Esophagus muscularis mucosa (tissue), 4 donors: ENCODE measurements around the gene D2HGDH. TPM values are rescaled to one million over a fixed set of nuclear protein-coding genes. Genes with fewer than 3 reads are reported as not detected.
A peak's percentile ranks its signal among the peaks of the same experiment; 100 is the strongest.

Experiments
- DNase-seq: peaks from one replicate; pipeline ENCODE4 v3.0.0-alpha.2; 2017; ENCODE audit errors: extremely low spot score
- H3K27ac ChIP-seq, 4 donors: fragments of 200-600 bp; sonication (generic); replicated peaks in 1 of 4; 1 replicate in 3 of 4; 2 replicates in 1 of 4; pipeline ENCODE4 v1.5.1; 2016 to 2019; ENCODE audit warnings: mild to moderate bottlenecking in 1 of 4
- H3K27me3 ChIP-seq, 4 donors: fragments of 200-600 bp; sonication (generic); one replicate each; pipeline versions ENCODE4 v1.5.1 to v1.6.0; 2016 to 2019
- H3K36me3 ChIP-seq, 4 donors: fragments of 200-600 bp; sonication (generic); one replicate each; pipeline ENCODE4 v1.5.1; 2016 to 2019
- H3K4me1 ChIP-seq, 4 donors: fragments of 200-600 bp; sonication (generic); one replicate each; pipeline ENCODE4 v1.5.1; 2016 to 2019
- H3K4me3 ChIP-seq, 4 donors: fragments of 200-600 bp; sonication (generic); 1 replicate in 2 of 4; 2 replicates in 2 of 4; pipeline ENCODE4 v1.5.1; 2016 to 2019; ENCODE audit warnings: mild to moderate bottlenecking in 4 of 4, moderate library complexity in 1 of 4
- H3K9me3 ChIP-seq, 4 donors: fragments of 200-600 bp; sonication (generic); 1 replicate in 3 of 4; 2 replicates in 1 of 4; pipeline ENCODE4 v1.5.1; 2016 to 2019
- CTCF ChIP-seq, 3 experiments: fragments of 200-600 bp in 2 of 3; fragments of 450-650 bp in 1 of 3; sonication (generic) in 2 of 3; IDR thresholded peaks; one replicate each; pipeline ENCODE4 v1.5.1; 2017 to 2019; ENCODE audit warnings: antibody characterized with exemption in 3 of 3, mild to moderate bottlenecking in 2 of 3, moderate library complexity in 1 of 3
- EP300 ChIP-seq: sonication (generic); formaldehyde crosslinking; IDR thresholded peaks from one replicate; pipeline ENCODE4 v1.6.1; 2017; ENCODE audit warnings: antibody characterized with exemption
- POLR2A ChIP-seq: fragments of 450-650 bp; IDR thresholded peaks from one replicate; pipeline ENCODE4 v1.6.1; 2017; ENCODE audit warnings: antibody characterized with exemption, moderate library complexity, mild to moderate bottlenecking, low read depth
- POLR2AphosphoS5 ChIP-seq, 2 donors: sonication (generic); formaldehyde crosslinking; IDR thresholded peaks; one replicate each; pipeline ENCODE4 v1.6.1; 2017; ENCODE audit warnings: antibody characterized with exemption in 2 of 2
- WGBS: methylation state at CpG from one replicate; pipeline ENCODE4 v1.1.5; 2018; 5-methylcytosine and 5-hydroxymethylcytosine counted together
- intact Hi-C: fragments of 100-400 bp; cut with DNase I; formaldehyde crosslinking; loops from one replicate; pipeline ENCODE4 v1.15.1; 2023
- total RNA-seq, 4 donors: library from RNA; depleted of rRNA; stranded (reverse); fragments of >200 nt; gene quantifications; one replicate each; pipeline versions ENCODE4 v1.1.0 to v1.2.1, GENCODE V29; 2016

Gene D2HGDH
- total RNA-seq, 4 donors from 2014 or later: 10.9 to 16.3 (median 11.9) TPM

GRCh38 chr2:241690202-241690717 is 44.2 kb upstream of the D2HGDH start:
- WGBS: 76% methylated on average over 4 of the region's 6 CpGs
- intact Hi-C loops: no loop called here
- H3K27me3 ChIP-seq: no peaks in the 10 kb centered on the region
- no peaks in the 10 kb centered on the region for H3K9me3 ChIP-seq
- H3K36me3 ChIP-seq: peaks cover 7 to 50% (median 47%) of the 10 kb centered on the region in 4 donors
- no peak for TF ChIP-seq EP300
- TF ChIP-seq CTCF (IDR thresholded peaks at IDR 0.05): no peak
- TF ChIP-seq POLR2A: no peak
- no peak for TF ChIP-seq POLR2AphosphoS5 (IDR thresholded peaks at IDR 0.05)
- no peak for DNase-seq
- H3K27ac ChIP-seq: no peak overlapping the region
- peaks cover 24 to 41% (median 34%) of the 10 kb centered on the region in 4 donors for H3K4me1 ChIP-seq
- no peak overlapping the region for H3K4me3 ChIP-seq

GRCh38 chr2:241692448-241692847 is 42.0 kb upstream of the D2HGDH start:
- H3K36me3 ChIP-seq: peaks cover 7 to 57% (median 52%) of the 10 kb centered on the region in 4 donors
- H3K9me3 ChIP-seq: no peaks in the 10 kb centered on the region
- H3K27ac ChIP-seq: no peak overlapping the region
- DNase-seq: no peak
- no peak for TF ChIP-seq POLR2A
- no peak for TF ChIP-seq EP300
- TF ChIP-seq CTCF (IDR thresholded peaks at IDR 0.05): no peak
- TF ChIP-seq POLR2AphosphoS5 (IDR thresholded peaks at IDR 0.05): no peak
- 80% methylated on average over 6 of the region's 6 CpGs for WGBS
- no peaks in the 10 kb centered on the region for H3K27me3 ChIP-seq
- intact Hi-C loops: no loop called here
- no peak overlapping the region for H3K4me3 ChIP-seq
- H3K4me1 ChIP-seq: peaks cover 16 to 29% (median 22%) of the 10 kb centered on the region in 4 donors

- H3K27me3 ChIP-seq: no peaks in the 10 kb centered on the region
- intact Hi-C loops: no loop called here
- no peaks in the 10 kb centered on the region for H3K9me3 ChIP-seq
- H3K4me3 ChIP-seq: no peak overlapping the region
- WGBS: 92% methylated on average over 4 of the region's 4 CpGs
- peaks cover under 1 to 5% (median 4%) of the 10 kb centered on the region in 4 donors for H3K4me1 ChIP-seq
- no peak for DNase-seq
- H3K36me3 ChIP-seq: peaks cover 7 to 46% (median 38%) of the 10 kb centered on the region in 4 donors
- no peak overlapping the region for H3K27ac ChIP-seq
- TF ChIP-seq POLR2A (no peak), POLR2AphosphoS5 (IDR thresholded peaks at IDR 0.05) (no peak), CTCF (IDR thresholded peaks at IDR 0.05) (no peak), EP300 (no peak)
Measured at GRCh38 chr2:241695651-241696050, 38.8 kb upstream of the D2HGDH start.

- Histone ChIP-seq H3K4me1 (peaks cover 15 to 28% (median 28%) of the 10 kb centered on the region in 4 donors), H3K4me3 (peak overlapping the region; percentile 70 to 91 (median 84)), H3K36me3 (peaks cover 9 to 23% (median 16%) of the 10 kb centered on the region in 4 donors), H3K9me3 (no peaks in the 10 kb centered on the region), H3K27ac (peak overlapping the region; percentile 87 to 99 (median 94)), H3K27me3 (no peaks in the 10 kb centered on the region)
- WGBS: no CpG with 5 or more reads among the region's 17 CpGs
- intact Hi-C loops: loop anchor here (10.0 kb wide), 1 partner anchor 346 kb away; the partner anchor contains the start of gene FARP2
- no peak for DNase-seq
- TF ChIP-seq EP300 (no peak), POLR2AphosphoS5 (IDR thresholded peaks at IDR 0.05) (no peak), CTCF (IDR thresholded peaks at IDR 0.05) (peak in 2 of 3 experiments; percentile 52 to 56)
Measured at GRCh38 chr2:241701149-241701398, 33.4 kb upstream of the D2HGDH start.
